PC-9 (cell line): ENCODE measurements around the gene SKAP2. TPM values are rescaled to one million over a fixed set of nuclear protein-coding genes. Genes with fewer than 3 reads are reported as not detected.

Experiments used
- BruUV-seq: library from RNA; stranded (reverse); fragments of 400-500 nt; replicated peaks from 2 replicates; lab custom pipeline; 2021; lab: Mats Ljungman, UMichigan
- CTCF ChIA-PET: fragments of 300-600 bp; sonication (Branson Sonifier 250); formaldehyde crosslinking; loops from one replicate; lab custom pipeline; 2022; ENCODE audit warnings: antibody characterized with exemption; lab: Charles Lee
- POLR2A ChIA-PET: fragments of 300-600 bp; sonication (Branson Sonifier 250); formaldehyde crosslinking; loops from one replicate; lab custom pipeline; 2022; ENCODE audit warnings: antibody characterized with exemption; ENCODE audit not compliant: unreplicated experiment; lab: Charles Lee
- DNase-seq, 2 experiments: peaks; one replicate each; pipeline versions ENCODE4 v3.0.0 to v3.0.0-alpha.2; 2015 to 2022; ENCODE audit warnings: mixed read lengths in 1 of 2
- H2AFZ ChIP-seq: fragments of 200-600 bp; sonication (generic); 2 replicates; pipeline ENCODE4 v1.8.1; 2017; ENCODE audit warnings: antibody characterized with exemption
- H3F3A ChIP-seq: fragments of 200-600 bp; sonication (generic); 2 replicates; pipeline ENCODE4 v1.8.1; 2017; ENCODE audit warnings: antibody characterized with exemption, mild to moderate bottlenecking, low read depth; ENCODE audit not compliant: insufficient read depth
- H3K27ac ChIP-seq: fragments of 200-600 bp; sonication (generic); 2 replicates; pipeline ENCODE4 v1.6.1; 2016; ENCODE audit warnings: mixed run types
- H3K27me3 ChIP-seq: fragments of 200-600 bp; sonication (generic); 2 replicates; pipeline ENCODE4 v1.6.1; 2016; ENCODE audit warnings: low read depth, mixed run types; ENCODE audit not compliant: insufficient read depth
- H3K36me3 ChIP-seq: fragments of 200-600 bp; sonication (generic); 2 replicates; pipeline ENCODE4 v1.6.1; 2016; ENCODE audit warnings: low read depth, mixed run types
- H3K4me1 ChIP-seq: fragments of 200-600 bp; sonication (generic); replicated peaks from 2 replicates; pipeline ENCODE4 v1.6.1; 2016; ENCODE audit warnings: mixed run types; ENCODE audit not compliant: insufficient read depth
- H3K4me2 ChIP-seq: fragments of 200-600 bp; sonication (generic); 2 replicates; pipeline ENCODE4 v1.6.1; 2017; ENCODE audit warnings: mixed run types
- H3K4me3 ChIP-seq: fragments of 200-600 bp; sonication (generic); 2 replicates; pipeline ENCODE4 v1.6.1; 2016; ENCODE audit warnings: mixed run types
- H3K79me2 ChIP-seq: fragments of 200-600 bp; sonication (generic); 2 replicates; pipeline ENCODE4 v1.6.1; 2017; ENCODE audit warnings: low read depth, mixed run types
- H3K9me2 ChIP-seq: fragments of 200-600 bp; sonication (generic); 2 replicates; pipeline ENCODE4 v1.8.1; 2017; ENCODE audit warnings: mild to moderate bottlenecking; ENCODE audit not compliant: insufficient read depth
- H3K9me3 ChIP-seq: fragments of 200-600 bp; sonication (generic); 2 replicates; pipeline ENCODE4 v1.8.1; 2016; ENCODE audit warnings: low read depth; ENCODE audit not compliant: insufficient read depth
- H4K20me1 ChIP-seq: fragments of 200-600 bp; sonication (generic); 2 replicates; pipeline ENCODE4 v1.8.1; 2017; ENCODE audit not compliant: insufficient read depth
- EZH2 ChIP-seq: fragments of 200-600 bp; sonication (generic); IDR thresholded peaks from 2 replicates; pipeline ENCODE4 v1.8.0; 2017; ENCODE audit warnings: antibody characterized with exemption, low read depth
- intact Hi-C: fragments of 100-400 bp; cut with micrococcal nuclease; formaldehyde crosslinking; loops from one replicate; pipeline ENCODE4 v1.10.0; 2022; ENCODE audit not compliant: unreplicated experiment
- total RNA-seq: library from RNA; stranded (reverse); gene quantifications from 2 replicates; pipeline ENCODE4 v1.2.3, GENCODE V29; 2021
- TF ChIP-seq, protein P1 (sequence below): fragments of 200-600 bp; sonication (generic); conservative IDR thresholded peaks from 2 replicates; pipeline ENCODE4 v1.6.1; 2017; ENCODE audit warnings: mixed run types, antibody characterized with exemption, mild to moderate bottlenecking, moderate library complexity

SKAP2 gene
- total RNA-seq, 1 experiment from 2014 or later, result 74.9 TPM

DNA sequence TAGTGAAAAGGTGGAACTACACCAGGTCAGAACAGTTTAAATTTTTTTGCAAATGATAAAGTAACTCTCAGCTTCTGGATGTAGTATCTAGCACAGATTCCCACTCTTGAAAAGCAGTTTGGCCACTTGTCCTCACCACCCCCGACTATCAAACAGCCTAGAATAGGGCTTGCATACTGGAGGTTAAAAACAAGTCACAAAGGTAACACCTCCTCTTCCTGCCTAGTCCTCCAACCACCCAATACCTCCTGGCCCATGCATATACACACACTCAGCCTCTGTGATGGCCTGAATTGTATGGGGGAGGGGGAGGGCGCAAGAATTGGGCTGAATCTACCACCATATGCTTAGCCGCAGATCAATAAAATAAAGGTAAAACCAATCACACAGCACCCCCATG, 5.7 kb downstream of the SKAP2 start:
- Histone ChIP-seq H3F3A (peaks cover 16% of the 10 kb centered on the region), H3K27me3 (no peaks in the 10 kb centered on the region), H3K9me3 (no peaks in the 10 kb centered on the region), H3K4me1 (peaks cover 61% of the 10 kb centered on the region), H3K36me3 (0 out of 2 replicates have a peak, but pooled peaks cover 27% of the 10 kb centered on the region), H2AFZ (no peak overlapping the region), H3K79me2 (peaks cover 90% of the 10 kb centered on the region), H3K4me2 (0 out of 2 replicates have a peak overlapping the region, but pooled peaks have one; percentile 1), H3K9me2 (no peaks in the 10 kb centered on the region), H3K27ac (no peak overlapping the region), H4K20me1 (no peaks in the 10 kb centered on the region), H3K4me3 (no peak overlapping the region)
- intact Hi-C loops, result loop anchor here (10.0 kb wide), 1 partner anchor 1166 kb away; no protein-coding TSS in a partner anchor
- POLR2A ChIA-PET, result no interaction called here
- no peak for DNase-seq
- CTCF ChIA-PET, result no interaction called here
- no TSS peak for BruUV-seq
- TF ChIP-seq EZH2, result no peak
- TF ChIP-seq, protein P1, sequence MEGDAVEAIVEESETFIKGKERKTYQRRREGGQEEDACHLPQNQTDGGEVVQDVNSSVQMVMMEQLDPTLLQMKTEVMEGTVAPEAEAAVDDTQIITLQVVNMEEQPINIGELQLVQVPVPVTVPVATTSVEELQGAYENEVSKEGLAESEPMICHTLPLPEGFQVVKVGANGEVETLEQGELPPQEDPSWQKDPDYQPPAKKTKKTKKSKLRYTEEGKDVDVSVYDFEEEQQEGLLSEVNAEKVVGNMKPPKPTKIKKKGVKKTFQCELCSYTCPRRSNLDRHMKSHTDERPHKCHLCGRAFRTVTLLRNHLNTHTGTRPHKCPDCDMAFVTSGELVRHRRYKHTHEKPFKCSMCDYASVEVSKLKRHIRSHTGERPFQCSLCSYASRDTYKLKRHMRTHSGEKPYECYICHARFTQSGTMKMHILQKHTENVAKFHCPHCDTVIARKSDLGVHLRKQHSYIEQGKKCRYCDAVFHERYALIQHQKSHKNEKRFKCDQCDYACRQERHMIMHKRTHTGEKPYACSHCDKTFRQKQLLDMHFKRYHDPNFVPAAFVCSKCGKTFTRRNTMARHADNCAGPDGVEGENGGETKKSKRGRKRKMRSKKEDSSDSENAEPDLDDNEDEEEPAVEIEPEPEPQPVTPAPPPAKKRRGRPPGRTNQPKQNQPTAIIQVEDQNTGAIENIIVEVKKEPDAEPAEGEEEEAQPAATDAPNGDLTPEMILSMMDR, result no peak

DNA sequence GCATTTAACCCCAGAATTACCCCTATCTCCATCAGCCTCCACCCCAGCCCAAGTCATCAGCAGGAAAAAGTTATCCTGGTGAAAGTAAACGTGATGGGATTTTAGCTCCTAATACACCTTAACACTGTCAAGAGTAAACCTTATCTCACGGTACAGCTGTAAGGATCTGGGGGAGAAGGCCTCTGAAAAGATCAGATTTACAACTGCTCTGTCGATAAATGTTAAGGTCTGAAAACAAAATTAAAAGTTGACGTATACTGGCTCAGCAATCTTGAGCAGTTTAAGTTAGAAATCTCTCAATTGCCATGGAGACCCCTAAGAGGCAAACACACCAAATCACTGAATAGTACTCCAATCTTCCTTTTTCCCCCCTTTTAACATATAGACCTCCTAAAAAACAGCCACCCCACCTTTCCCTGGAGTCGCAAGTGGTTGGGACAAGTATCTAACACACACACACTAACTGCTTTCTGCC, 6.1 kb downstream of the SKAP2 start:
- H3K4me2 ChIP-seq, result no peak overlapping the region
- no peak for TF ChIP-seq EZH2
- TF ChIP-seq, protein P1, result no peak
- BruUV-seq, result no TSS peak

DNA sequence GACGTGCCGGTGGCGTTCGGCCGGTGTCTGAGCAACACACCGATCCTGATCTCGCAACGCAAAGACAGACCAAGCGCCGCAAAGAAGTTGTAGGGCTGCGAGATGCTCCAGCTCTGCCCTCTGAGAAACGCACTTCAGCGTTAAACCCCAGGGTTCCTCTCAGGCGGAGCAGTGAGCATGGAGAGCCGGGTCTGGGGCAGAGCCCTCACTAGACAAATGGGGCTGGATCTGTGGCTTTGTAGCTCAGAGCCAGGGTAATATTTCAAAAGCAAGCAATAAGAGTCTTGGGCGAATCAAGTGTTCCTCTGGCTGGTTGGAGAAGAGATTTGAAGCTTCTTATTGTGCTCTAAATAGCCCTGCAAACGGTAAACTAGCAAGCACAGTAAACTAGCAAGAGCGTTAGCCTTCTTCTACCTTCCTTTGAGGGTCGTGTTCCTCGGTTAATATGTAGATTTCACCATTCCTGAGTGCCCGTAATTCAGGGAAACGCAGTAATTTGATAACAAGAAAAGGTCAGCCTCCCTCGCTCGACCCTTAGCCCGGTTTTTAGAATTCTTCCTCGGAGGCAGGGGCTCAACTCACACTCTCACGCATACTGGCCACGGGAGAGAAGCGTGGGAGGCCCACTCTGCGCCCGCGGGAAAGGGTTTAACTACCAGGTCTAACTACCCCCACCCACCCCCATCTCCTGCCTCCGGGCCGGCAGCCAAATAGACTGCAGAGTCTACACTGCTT, 6.7 kb downstream of the SKAP2 start:
- DNase-seq, result no peak
- no peaks in the 10 kb centered on the region for H3K9me3 ChIP-seq
- peaks cover 26% of the 10 kb centered on the region for H3F3A ChIP-seq
- H3K27ac ChIP-seq, result no peak overlapping the region
- no peaks in the 10 kb centered on the region for H4K20me1 ChIP-seq
- H3K27me3 ChIP-seq, result no peaks in the 10 kb centered on the region
- H3K36me3 ChIP-seq, result peaks cover 35% of the 10 kb centered on the region; the same call in 1 of the 2 replicates
- H3K79me2 ChIP-seq, result peaks cover 79% of the 10 kb centered on the region
- H3K4me3 ChIP-seq, result no peak overlapping the region
- no TSS peak for BruUV-seq
- ChIA-PET POLR2A (interaction anchor here (0.7 kb wide), 3 partner anchors 220 to 1040 kb away, joined by 3 to 6 read pairs (median 4); no protein-coding TSS in a partner anchor), CTCF (interaction anchor here (0.6 kb wide), 4 partner anchors 9 to 1234 kb away, joined by 3 to 9 read pairs (median 6); no protein-coding TSS in a partner anchor)
- no peaks in the 10 kb centered on the region for H3K9me2 ChIP-seq
- TF ChIP-seq, protein P1, result no peak
- TF ChIP-seq EZH2, result no peak
- no peak overlapping the region for H3K4me2 ChIP-seq
- intact Hi-C loops, result loop anchor here (10.0 kb wide), 1 partner anchor 1167 kb away; no protein-coding TSS in a partner anchor
- H2AFZ ChIP-seq, result no peak overlapping the region
- peaks cover 53% of the 10 kb centered on the region for H3K4me1 ChIP-seq

More for the DNA sequence above, 6.1 kb downstream of the SKAP2 start:
- no peaks in the 10 kb centered on the region for H4K20me1 ChIP-seq
- H3F3A ChIP-seq, result peaks cover 20% of the 10 kb centered on the region
- ChIA-PET CTCF (no interaction called here), POLR2A (no interaction called here)
- no peaks in the 10 kb centered on the region for H3K9me3 ChIP-seq
- peaks cover 59% of the 10 kb centered on the region for H3K4me1 ChIP-seq
- intact Hi-C loops, result loop anchor here (10.0 kb wide), 1 partner anchor 1167 kb away; no protein-coding TSS in a partner anchor
- no peak for DNase-seq
- no peak overlapping the region for H3K27ac ChIP-seq
- H3K79me2 ChIP-seq, result peaks cover 86% of the 10 kb centered on the region
- no peaks in the 10 kb centered on the region for H3K27me3 ChIP-seq
- H3K4me3 ChIP-seq, result no peak overlapping the region
- H3K9me2 ChIP-seq, result no peaks in the 10 kb centered on the region
- peaks cover 31% of the 10 kb centered on the region; the same call in 1 of the 2 replicates for H3K36me3 ChIP-seq
- H2AFZ ChIP-seq, result no peak overlapping the region
